T follicular helper cell (primary cell): Measurements from ENCODE around the gene C9orf85.
"Not testable (repeated sequence)": the region's sequence is repeated elsewhere in the genome, so short reads cannot be mapped to it uniquely, and the experiment has no call there.

ENCODE experiments used
- DNase-seq: peaks from one replicate; pipeline ENCODE4 v3.0.0-alpha.2; 2020; ENCODE audit warnings: low read depth

Gene C9orf85

DNA sequence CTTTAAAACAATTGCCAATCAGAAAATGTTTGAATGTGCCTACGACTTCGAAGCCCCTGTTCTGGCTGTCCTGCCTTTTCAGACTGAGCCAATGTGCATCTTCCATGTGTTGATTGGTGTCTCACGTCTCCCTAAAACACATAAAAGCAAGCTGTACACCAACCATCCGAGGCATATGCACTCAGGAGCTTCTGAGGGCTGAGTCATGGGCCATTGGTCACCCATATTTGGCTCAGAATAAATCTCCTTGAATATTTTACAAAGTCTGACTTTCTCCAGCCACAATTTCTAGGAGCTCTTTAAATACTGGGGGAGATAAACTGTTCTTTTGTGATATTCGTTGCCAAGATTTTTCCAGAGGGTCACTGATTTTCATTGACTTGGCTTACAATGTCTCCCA is 95.1 kb downstream of the C9orf85 start:
- no peak for DNase-seq

DNA sequence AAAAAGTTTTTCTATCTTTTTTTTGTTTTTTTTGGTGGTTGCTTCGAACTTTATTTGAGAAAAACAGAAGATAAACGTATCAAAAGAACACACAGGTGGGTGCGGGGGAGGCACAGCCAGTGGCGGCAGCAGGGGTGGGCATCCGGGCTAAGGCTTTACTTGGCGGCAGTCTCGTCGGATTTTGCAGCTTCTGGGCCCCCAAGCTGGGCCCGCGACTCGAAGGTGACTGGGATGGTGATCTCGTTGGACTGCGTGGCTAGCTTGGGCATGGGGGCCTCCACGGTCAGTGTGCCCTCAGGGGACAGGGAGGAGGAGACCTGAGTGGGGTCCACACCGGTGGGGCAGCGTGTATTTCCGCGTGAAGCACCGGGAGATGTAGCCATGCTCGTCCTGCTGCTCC is 96.3 kb downstream of the C9orf85 start:
- not testable (repeated sequence) for DNase-seq

DNA sequence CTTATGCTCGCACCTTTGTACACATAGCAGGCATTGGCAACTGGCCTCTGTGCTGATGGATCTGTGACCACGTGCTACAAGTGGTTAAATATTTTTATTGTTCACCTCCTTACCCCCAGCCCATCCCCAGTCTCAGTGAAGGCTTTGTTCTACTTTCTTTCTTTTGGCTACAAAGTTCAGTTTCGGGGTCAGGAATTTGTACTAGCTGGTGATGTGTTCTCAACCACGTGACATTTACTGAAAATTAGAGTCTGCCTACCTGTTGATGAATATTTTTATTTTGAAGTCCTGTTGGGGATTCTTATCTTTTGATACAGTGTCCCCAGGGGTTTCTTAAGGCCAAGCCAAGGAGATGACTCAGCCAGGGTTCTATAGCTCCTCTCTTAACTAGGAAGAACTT is 101.2 kb downstream of the C9orf85 start:
- no peak for DNase-seq

DNA sequence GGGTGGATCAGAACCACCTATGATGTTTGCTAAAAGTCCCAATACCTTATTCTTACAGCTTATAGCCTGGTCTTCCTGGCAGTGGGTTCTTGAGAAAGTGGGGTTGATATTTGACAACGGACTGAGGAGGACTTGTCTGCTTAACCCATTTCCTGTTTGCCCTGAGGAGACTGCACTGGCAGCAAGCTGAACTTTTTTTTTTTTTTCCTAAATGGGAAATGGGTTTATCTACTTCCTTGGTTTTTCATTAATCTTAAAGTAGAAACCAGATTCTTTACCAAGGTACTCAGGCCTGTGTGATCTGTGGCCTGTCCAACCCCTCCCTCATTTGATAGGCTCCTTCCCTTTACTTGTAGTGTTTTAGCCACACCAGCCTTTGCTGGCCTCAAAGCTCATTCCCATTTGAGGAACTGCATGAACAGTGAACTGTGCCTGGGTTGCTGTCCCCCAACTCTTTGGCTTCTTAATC is 101.9 kb downstream of the C9orf85 start:
- DNase-seq = no peak

DNA sequence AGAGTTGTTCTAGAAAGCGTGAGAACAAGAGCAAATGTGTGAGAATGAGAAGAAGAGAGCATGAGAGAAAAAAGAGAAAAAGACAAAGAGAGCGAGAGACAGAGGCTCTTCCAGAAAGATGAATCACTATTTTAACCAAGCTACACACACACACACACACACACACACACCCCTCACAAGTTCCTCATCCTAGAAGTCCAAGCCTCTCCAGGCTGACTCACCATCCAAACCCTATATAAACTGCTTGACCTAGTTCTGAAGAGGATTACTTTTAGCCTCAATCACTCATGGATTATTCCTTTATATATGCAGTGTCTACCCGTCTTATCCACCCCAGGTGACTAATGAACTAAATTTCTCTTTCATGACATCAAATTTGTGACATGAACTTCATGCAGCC is 111.4 kb downstream of the C9orf85 start:
- DNase-seq = no peak
